Right cardiac atrium (tissue), 5 donors: ENCODE results near the gene HOMER3. TPM values are rescaled to one million over a fixed set of nuclear protein-coding genes. Genes with fewer than 3 reads are reported as not detected.

Experiments
- ATAC-seq, 2 donors: fragments of 200-7000 bp; cut with Tn5 transposase; one replicate each; pipeline versions ENCODE4 v1.8.0 to v1.9.1; 2020; ENCODE audit warnings: moderate library complexity in 2 of 2, mild to moderate bottlenecking in 1 of 2
- DNase-seq, 3 donors: peaks; one replicate each; pipeline ENCODE4 v3.0.0-alpha.2; 2020
- H3K27ac ChIP-seq: one replicate; pipeline ENCODE4 v1.5.1; 2013; ENCODE audit warnings: mild to moderate bottlenecking, low read length, control low read depth, moderate library complexity
- H3K27me3 ChIP-seq: one replicate; pipeline ENCODE4 v1.6.1; 2013; ENCODE audit not compliant: control insufficient read depth, insufficient read depth
- H3K4me1 ChIP-seq: one replicate; pipeline ENCODE4 v1.6.1; 2013; ENCODE audit warnings: low read length; ENCODE audit not compliant: control insufficient read depth, insufficient read depth
- H3K4me3 ChIP-seq: one replicate; pipeline ENCODE4 v1.5.1; 2013; ENCODE audit warnings: low read length, control low read depth
- H3K9me3 ChIP-seq: one replicate; pipeline ENCODE4 v1.6.1; 2013; ENCODE audit warnings: low read length; ENCODE audit not compliant: control insufficient read depth
- WGBS: extraction: QIAGEN DNeasy Blood & Tissue Kit; methylation state at CpG from one replicate; pipeline ENCODE4 v1.1.7; 2013; 5-methylcytosine and 5-hydroxymethylcytosine counted together
- intact Hi-C, 4 donors: fragments of 100-400 bp; cut with DNase I; formaldehyde crosslinking; loops; one replicate each; pipeline versions ENCODE4 v1.11.0 to v1.14.0; 2022 to 2023
- polyA plus RNA-seq: library from polyadenylated mRNA; stranded (reverse); fragments of 200-250 nt; gene quantifications from one replicate; pipeline ENCODE4 v1.2.3, GENCODE V29; 2013
- total RNA-seq, 4 donors: library from RNA; stranded (reverse); fragmentation: NEBNext Ultra II Directional; extraction: Animal tissue kit (Norgen Biotek cat#: 25700); gene quantifications; one replicate each; pipeline ENCODE4 v1.2.1, GENCODE V29; 2021
- donor health status: healthy with polysubstance abuse.
- donor health status: DM: no; HTN: yes; CAD: no.
- donor health status: DM: no; HTN: no; CAD: no.
- donor health status: DM: no; HTN: yes; CAD: no; lungs with severe emphysema.
- donor health status: DM: yes; HTN: yes; CAD: no.

The HOMER3 gene
- total and polyA plus RNA-seq, 5 donors = 10.2 to 26.5 (median 12.8) TPM

GRCh38 chr19:18893587-18894253, 47.3 kb downstream of the HOMER3 start:
- intact Hi-C loops = no loop called here
- Histone ChIP-seq H3K4me3 (no peak overlapping the region), H3K9me3 (no peaks in the 10 kb centered on the region), H3K4me1 (peaks cover 5% of the 10 kb centered on the region), H3K27me3 (no peaks in the 10 kb centered on the region), H3K27ac (no peak overlapping the region)
- DNase-seq (peak in 1 of 3 donors; percentile 19), ATAC-seq (no peak)
- WGBS = 39% methylated on average over 18 of the region's 18 CpGs

DNA sequence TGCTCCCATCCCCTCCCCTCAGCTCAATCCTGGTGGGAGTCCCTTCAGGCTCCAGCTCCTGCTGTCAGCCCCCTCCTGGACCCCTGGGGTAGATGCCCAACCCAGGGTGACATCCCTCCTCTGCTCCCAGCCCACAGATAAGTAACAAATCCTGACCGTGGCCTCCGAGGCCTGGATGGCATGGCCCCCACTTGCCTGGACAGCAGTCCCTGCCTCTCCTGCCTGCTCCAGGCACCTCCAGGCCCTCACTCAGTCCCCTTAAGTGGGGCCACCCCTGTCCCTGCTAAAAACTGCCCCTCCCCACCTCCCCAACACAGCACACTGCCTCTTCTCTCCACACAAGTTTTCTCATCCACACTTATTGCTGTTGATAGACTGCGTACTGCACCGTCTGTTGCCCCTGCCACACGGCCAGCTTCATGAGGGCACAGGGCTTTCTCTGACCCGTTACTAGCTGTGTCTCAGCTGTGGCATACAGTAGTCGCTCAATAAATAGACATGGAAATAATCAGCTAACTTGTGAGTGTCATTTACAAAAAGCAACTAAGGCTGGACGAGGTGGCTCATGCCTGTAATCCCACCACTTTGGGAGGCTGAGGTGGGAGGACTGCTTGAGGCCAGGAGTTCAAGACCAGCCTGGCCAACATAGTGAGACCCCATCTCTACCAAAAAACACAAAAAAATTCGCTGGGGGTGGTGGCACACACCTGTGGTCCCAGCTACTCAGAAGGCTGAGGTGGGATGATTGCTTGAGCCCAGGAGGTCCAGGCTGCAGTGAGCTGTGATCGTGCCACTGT, 50.9 kb downstream of the HOMER3 start:
- H3K9me3 ChIP-seq = no peaks in the 10 kb centered on the region
- whole genome bisulfite sequencing = 77% methylated on average over 10 of the region's 10 CpGs
- no peak overlapping the region for H3K27ac ChIP-seq
- intact Hi-C loops = no loop called here
- peaks cover 5% of the 10 kb centered on the region for H3K4me1 ChIP-seq
- DNase-seq = no peak
- no peak overlapping the region for H3K4me3 ChIP-seq
- H3K27me3 ChIP-seq = no peaks in the 10 kb centered on the region
- no peak for ATAC-seq

DNA sequence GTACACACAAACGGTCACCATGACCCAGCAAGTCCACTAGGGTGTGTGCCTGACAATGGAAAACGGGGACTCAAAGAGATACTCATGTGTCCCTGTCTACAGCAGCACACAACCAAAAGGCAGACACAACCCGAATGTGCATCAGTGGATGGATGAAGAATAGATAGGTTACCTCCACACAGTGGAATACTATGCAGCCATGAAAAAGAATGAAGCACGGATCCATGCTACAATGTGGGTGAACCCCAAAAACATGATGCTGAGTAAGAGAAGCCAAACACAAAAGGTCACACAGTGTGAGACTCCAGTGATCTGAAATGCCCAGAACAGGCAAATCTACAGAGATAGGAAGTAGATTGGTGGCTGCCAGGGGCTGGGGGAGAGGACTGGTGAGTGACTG, 54.0 kb downstream of the HOMER3 start:
- Histone ChIP-seq H3K9me3 (no peaks in the 10 kb centered on the region), H3K4me3 (no peak overlapping the region), H3K4me1 (no peaks in the 10 kb centered on the region), H3K27me3 (no peaks in the 10 kb centered on the region), H3K27ac (no peak overlapping the region)
- ATAC-seq (no peak), DNase-seq (no peak)
- 95% methylated on average over 4 of the region's 4 CpGs for WGBS
- intact Hi-C loops = no loop called here

GRCh38 chr19:18883526-18884304, 57.3 kb downstream of the HOMER3 start:
- DNase-seq (peak in 1 of 3 donors; percentile 37), ATAC-seq (no peak)
- Histone ChIP-seq H3K27me3 (no peaks in the 10 kb centered on the region), H3K4me3 (no peak overlapping the region), H3K27ac (no peak overlapping the region), H3K4me1 (no peaks in the 10 kb centered on the region), H3K9me3 (no peaks in the 10 kb centered on the region)
- intact Hi-C loops = no loop called here
- WGBS = 85% methylated on average over 30 of the region's 30 CpGs

DNA sequence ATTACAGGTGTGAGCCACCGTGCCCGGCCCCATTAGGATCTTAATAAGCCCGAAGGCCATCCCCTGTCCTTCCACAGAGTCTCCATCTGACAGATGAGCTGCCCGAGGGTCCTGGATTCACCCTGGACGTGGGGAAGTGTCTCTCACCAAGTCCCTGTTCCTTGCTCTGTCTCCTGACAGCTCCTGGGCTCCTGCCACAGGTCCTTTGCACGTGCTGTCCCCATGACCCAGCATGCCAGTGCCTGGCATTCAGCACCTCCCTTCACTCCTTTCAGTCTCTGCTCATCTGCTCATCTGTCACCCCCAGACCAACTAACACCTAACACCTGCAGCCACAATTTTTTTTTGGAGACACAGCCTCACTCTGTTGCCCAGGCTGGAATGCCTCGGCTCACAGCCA, 59.5 kb downstream of the HOMER3 start:
- ATAC-seq (no peak), DNase-seq (no peak)
- no peaks in the 10 kb centered on the region for H3K27me3 ChIP-seq
- intact Hi-C loops = no loop called here
- no peak overlapping the region for H3K4me3 ChIP-seq
- no peaks in the 10 kb centered on the region for H3K9me3 ChIP-seq
- whole genome bisulfite sequencing = 87% methylated on average over 7 of the region's 7 CpGs
- no peak overlapping the region for H3K27ac ChIP-seq
- no peaks in the 10 kb centered on the region for H3K4me1 ChIP-seq

GRCh38 chr19:18879579-18880373, 61.2 kb downstream of the HOMER3 start:
- no peak overlapping the region for H3K4me3 ChIP-seq
- intact Hi-C loops = no loop called here
- H3K4me1 ChIP-seq = no peaks in the 10 kb centered on the region
- peak in 1 of 3 donors; percentile 53 for DNase-seq
- H3K27ac ChIP-seq = no peak overlapping the region
- WGBS = 74% methylated on average over 13 of the region's 13 CpGs
- no peaks in the 10 kb centered on the region for H3K9me3 ChIP-seq
- peak; percentile 51 to 63 for ATAC-seq
- no peaks in the 10 kb centered on the region for H3K27me3 ChIP-seq

Other genes with a start within 250 kb of the HOMER3 start
- gene COMP, start 149.9 kb downstream of the HOMER3 start, total RNA-seq = 10 to 100 TPM in 1 of 4 donors, 1 to 10 TPM in 3; 1.5 to 13.7 (median 4.7) TPM
- 2.2 TPM for gene COMP, start 149.9 kb downstream of the HOMER3 start, polyA plus RNA-seq
- 10 to 100 TPM; 35.2 to 40.0 (median 36.8) TPM for gene UPF1, start 109.3 kb downstream of the HOMER3 start, total RNA-seq
- 31.4 TPM for gene UPF1, start 109.3 kb downstream of the HOMER3 start, polyA plus RNA-seq
- 1 to 10 TPM; 1.1 to 1.9 (median 1.6) TPM for gene CERS1, start 45.1 kb downstream of the HOMER3 start, total RNA-seq
- 1.1 TPM for gene CERS1, start 45.1 kb downstream of the HOMER3 start, polyA plus RNA-seq
- gene COPE, start 21.8 kb downstream of the HOMER3 start, total RNA-seq = 100 to 1,000 TPM; 108 to 157 (median 146) TPM
- 180 TPM for gene COPE, start 21.8 kb downstream of the HOMER3 start, polyA plus RNA-seq
- 10 to 100 TPM; 21.2 to 30.5 (median 27.2) TPM for gene DDX49, start 21.5 kb downstream of the HOMER3 start, total RNA-seq
- gene DDX49, start 21.5 kb downstream of the HOMER3 start, polyA plus RNA-seq = 30.7 TPM
- gene SUGP2, start 92.3 kb upstream of the HOMER3 start, total RNA-seq = 10 to 100 TPM; 50.3 to 77.7 (median 71.0) TPM
- gene SUGP2, start 92.3 kb upstream of the HOMER3 start, polyA plus RNA-seq = 48.3 TPM
- gene ARMC6, start 92.4 kb upstream of the HOMER3 start, total RNA-seq = 10 to 100 TPM; 12.1 to 14.7 (median 13.8) TPM
- 16.7 TPM for gene ARMC6, start 92.4 kb upstream of the HOMER3 start, polyA plus RNA-seq
- gene SLC25A42, start 122.8 kb upstream of the HOMER3 start, total RNA-seq = 10 to 100 TPM; 13.4 to 18.7 (median 13.7) TPM
- 15.7 TPM for gene SLC25A42, start 122.8 kb upstream of the HOMER3 start, polyA plus RNA-seq
- gene TMEM161A, start 197.3 kb upstream of the HOMER3 start, total RNA-seq = 10 to 100 TPM; 14.0 to 27.0 (median 21.0) TPM
- gene TMEM161A, start 197.3 kb upstream of the HOMER3 start, polyA plus RNA-seq = 19.5 TPM
- gene MEF2B, start 229.0 kb upstream of the HOMER3 start, total RNA-seq = 1 to 10 TPM in 1 of 4 donors, under 1 TPM in 3; 0.42 to 1.1 (median 0.47) TPM
- gene MEF2B, start 229.0 kb upstream of the HOMER3 start, polyA plus RNA-seq = 0.23 TPM